ENCODE results near the gene SCAMP4.
A peak's percentile ranks its signal among the peaks of the same experiment; 100 is the strongest.

SCAMP4 gene

GRCh38 chr19:1905863-1906375, 720 bp downstream of the SCAMP4 start:
- Histone ChIP-seq H3K9me2 (ENCODE audit: low read depth, low read length) (no peaks in the 10 kb centered on the region), H3K27me3 (ENCODE audit: insufficient read depth, low read length) (no peaks in the 10 kb centered on the region), H3K36me3 (ENCODE audit: insufficient read depth, low read length) (no peaks in the 10 kb centered on the region), H3K27ac (ENCODE audit: low read depth, low read length, poor library complexity, severe bottlenecking) (peak overlapping the region; percentile 50), H3F3A (ENCODE audit: insufficient read depth, low read length) (peaks cover 3% of the 10 kb centered on the region; the same call in 1 of the 2 replicates), H3K9me3 (ENCODE audit: low read length) (no peaks in the 10 kb centered on the region), H3K4me2 (ENCODE audit: low read length) (peak overlapping the region; percentile 99), H3K9ac (ENCODE audit: low read length) (peak overlapping the region; percentile 64), H4K20me1 (ENCODE audit: insufficient read depth, low read length) (no peaks in the 10 kb centered on the region), H2AFZ (ENCODE audit: low read length) (no peak overlapping the region), H3K4me3 (ENCODE audit: low read depth, low read length, poor library complexity, severe bottlenecking) (peak overlapping the region; percentile 63), H3K79me2 (ENCODE audit: insufficient read depth, low read length) (peaks cover 32% of the 10 kb centered on the region), H3K4me1 (ENCODE audit: insufficient read depth, low read length, severe bottlenecking) (peaks cover 60% of the 10 kb centered on the region)
- no peak for TF ChIP-seq EZH2 (IDR thresholded peaks at IDR 0.05; ENCODE audit: borderline replicate concordance, low read length)
- TF ChIP-seq CTCF (IDR thresholded peaks at IDR 0.05; ENCODE audit: low read length) = no peak

GRCh38 chr19:1906985-1907562, 1.9 kb downstream of the SCAMP4 start:
- H3K9me3 ChIP-seq (ENCODE audit: low read length) = no peaks in the 10 kb centered on the region
- H4K20me1 ChIP-seq (ENCODE audit: insufficient read depth, low read length) = no peaks in the 10 kb centered on the region
- H2AFZ ChIP-seq (ENCODE audit: low read length) = no peak overlapping the region
- H3K4me1 ChIP-seq (ENCODE audit: insufficient read depth, low read length, severe bottlenecking) = peaks cover 60% of the 10 kb centered on the region
- H3K9ac ChIP-seq (ENCODE audit: low read length) = peak overlapping the region; percentile 66; the same call in 1 of the 2 replicates
- peaks cover 3% of the 10 kb centered on the region; the same call in 1 of the 2 replicates for H3F3A ChIP-seq (ENCODE audit: insufficient read depth, low read length)
- peak overlapping the region; percentile 54 for H3K4me3 ChIP-seq (ENCODE audit: low read depth, low read length, poor library complexity, severe bottlenecking)
- 0 out of 2 replicates have a peak, but pooled peaks cover 3% of the 10 kb centered on the region for H3K36me3 ChIP-seq (ENCODE audit: insufficient read depth, low read length)
- H3K27ac ChIP-seq (ENCODE audit: low read depth, low read length, poor library complexity, severe bottlenecking) = peak overlapping the region; percentile 68
- TF ChIP-seq CTCF (IDR thresholded peaks at IDR 0.05; ENCODE audit: low read length) = no peak
- no peak for TF ChIP-seq EZH2 (IDR thresholded peaks at IDR 0.05; ENCODE audit: borderline replicate concordance, low read length)
- H3K9me2 ChIP-seq (ENCODE audit: low read depth, low read length) = no peaks in the 10 kb centered on the region
- H3K27me3 ChIP-seq (ENCODE audit: insufficient read depth, low read length) = no peaks in the 10 kb centered on the region
- peaks cover 32% of the 10 kb centered on the region for H3K79me2 ChIP-seq (ENCODE audit: insufficient read depth, low read length)
- H3K4me2 ChIP-seq (ENCODE audit: low read length) = peak overlapping the region; percentile 73

- H3K27ac ChIP-seq (ENCODE audit: low read depth, low read length, poor library complexity, severe bottlenecking) = peak overlapping the region; percentile 68
- no peaks in the 10 kb centered on the region for H4K20me1 ChIP-seq (ENCODE audit: insufficient read depth, low read length)
- no peak overlapping the region for H2AFZ ChIP-seq (ENCODE audit: low read length)
- H3K36me3 ChIP-seq (ENCODE audit: insufficient read depth, low read length) = peaks cover 9% of the 10 kb centered on the region
- no peaks in the 10 kb centered on the region for H3K9me3 ChIP-seq (ENCODE audit: low read length)
- peak overlapping the region; percentile 73 for H3K4me2 ChIP-seq (ENCODE audit: low read length)
- peaks cover 3% of the 10 kb centered on the region; the same call in 1 of the 2 replicates for H3F3A ChIP-seq (ENCODE audit: insufficient read depth, low read length)
- peak overlapping the region; percentile 54 for H3K4me3 ChIP-seq (ENCODE audit: low read depth, low read length, poor library complexity, severe bottlenecking)
- TF ChIP-seq EZH2 (IDR thresholded peaks at IDR 0.05; ENCODE audit: borderline replicate concordance, low read length) = no peak
- no peak for TF ChIP-seq CTCF (IDR thresholded peaks at IDR 0.05; ENCODE audit: low read length)
- no peaks in the 10 kb centered on the region for H3K27me3 ChIP-seq (ENCODE audit: insufficient read depth, low read length)
- H3K9me2 ChIP-seq (ENCODE audit: low read depth, low read length) = no peaks in the 10 kb centered on the region
- peak overlapping the region; percentile 66 for H3K9ac ChIP-seq (ENCODE audit: low read length)
- peaks cover 60% of the 10 kb centered on the region for H3K4me1 ChIP-seq (ENCODE audit: insufficient read depth, low read length, severe bottlenecking)
- H3K79me2 ChIP-seq (ENCODE audit: insufficient read depth, low read length) = peaks cover 32% of the 10 kb centered on the region
These were observed 2.6 kb downstream of the SCAMP4 start for GRCh38 chr19:1907563-1908363.

Data from OCI-LY1 (cell line).